NB4 (cell line): ENCODE measurements around the gene CXCL3.

Experiments used
- CTCF ChIP-seq: IDR thresholded peaks from one replicate; pipeline ENCODE4 v1.5.1; 2012; ENCODE audit warnings: low read depth, low read length
- MAX ChIP-seq: IDR thresholded peaks from 2 replicates; pipeline ENCODE4 v1.6.1; 2011; ENCODE audit warnings: low read depth, low read length
- MYC ChIP-seq: IDR thresholded peaks from 2 replicates; pipeline ENCODE4 v1.6.1; 2011; ENCODE audit warnings: low read depth, low read length
- POLR2A ChIP-seq: IDR thresholded peaks from 2 replicates; pipeline ENCODE4 v1.6.1; 2011; ENCODE audit warnings: mild to moderate bottlenecking; ENCODE audit not compliant: insufficient read length; ENCODE audit errors: extremely low read depth

GRCh38 chr4:74023709-74024108, 14.8 kb downstream of the CXCL3 start:
- no peak for TF ChIP-seq CTCF
- TF ChIP-seq POLR2A = no peak
- TF ChIP-seq MAX = no peak
- no peak for TF ChIP-seq MYC
